Erythroblast (primary cell): ENCODE results near the gene MPRIP.

Source experiments
- GATA1 ChIP-seq: IDR thresholded peaks from 2 replicates; pipeline ENCODE4 v1.6.1; 2011; ENCODE audit warnings: low read depth, mild to moderate bottlenecking, control low read depth, low read length, moderate library complexity
- POLR2A ChIP-seq: IDR thresholded peaks from 2 replicates; pipeline ENCODE4 v1.6.1; 2011; ENCODE audit warnings: mild to moderate bottlenecking, low read length

GRCh38 chr17:17180141-17180603, 137.9 kb downstream of the MPRIP start:
- TF ChIP-seq POLR2A (no peak), GATA1 (no peak)
